GM23338 (cell line): ENCODE results near the gene DMGDH. TPM values are rescaled to one million over a fixed set of nuclear protein-coding genes. Genes with fewer than 3 reads are reported as not detected.

Source experiments
- ATAC-seq: fragments of 200-7000 bp; cut with Tn5 transposase; 3 replicates; pipeline ENCODE4 v1.9.1; 2020
- DNase-seq: peaks from one replicate; pipeline ENCODE4 v3.0.0-alpha.2; 2015; ENCODE audit warnings: low spot score
- H2AFZ ChIP-seq: fragments of 200-600 bp; sonication (generic); 2 replicates; pipeline ENCODE4 v1.8.0; 2016; ENCODE audit warnings: antibody characterized with exemption, mild to moderate bottlenecking, moderate library complexity
- H3F3A ChIP-seq: fragments of 200-600 bp; sonication (generic); replicated peaks from 2 replicates; pipeline ENCODE4 v1.8.0; 2017; ENCODE audit warnings: antibody characterized with exemption, mixed run types, low read depth
- H3K27ac ChIP-seq: fragments of 200-600 bp; sonication (generic); 2 replicates; pipeline ENCODE4 v1.6.1; 2016; ENCODE audit warnings: low read depth
- H3K27me3 ChIP-seq: fragments of 200-600 bp; sonication (generic); 2 replicates; pipeline ENCODE4 v1.8.0; 2016; ENCODE audit warnings: mild to moderate bottlenecking, mixed run types, moderate library complexity; ENCODE audit not compliant: insufficient read depth
- H3K36me3 ChIP-seq: fragments of 200-600 bp; sonication (generic); 2 replicates; pipeline ENCODE4 v1.8.0; 2016; ENCODE audit warnings: mild to moderate bottlenecking; ENCODE audit not compliant: insufficient read depth
- H3K4me1 ChIP-seq: fragments of 200-600 bp; sonication (generic); 2 replicates; pipeline ENCODE4 v1.8.0; 2016; ENCODE audit warnings: mild to moderate bottlenecking, moderate library complexity; ENCODE audit not compliant: insufficient read depth
- H3K4me2 ChIP-seq: fragments of 200-600 bp; sonication (generic); 2 replicates; pipeline ENCODE4 v1.7.1; 2017; ENCODE audit warnings: mixed run types
- H3K4me3 ChIP-seq: fragments of 200-600 bp; sonication (generic); 2 replicates; pipeline ENCODE4 v1.6.1; 2016; ENCODE audit warnings: mixed run types
- H3K79me2 ChIP-seq: fragments of 200-600 bp; sonication (generic); replicated peaks from 2 replicates; pipeline ENCODE4 v1.8.0; 2017; ENCODE audit warnings: mild to moderate bottlenecking; ENCODE audit not compliant: insufficient read depth
- H3K9me2 ChIP-seq: fragments of 200-600 bp; sonication (generic); 2 replicates; pipeline ENCODE4 v1.8.0; 2017; ENCODE audit not compliant: insufficient read depth
- H4K20me1 ChIP-seq: fragments of 200-600 bp; sonication (generic); replicated peaks from 2 replicates; pipeline ENCODE4 v1.8.0; 2017; ENCODE audit warnings: mild to moderate bottlenecking; ENCODE audit not compliant: insufficient read depth
- H3K27ac Mint-ChIP-seq: 2 replicates; pipeline ENCODE4 v1.8.0; 2020; ENCODE audit warnings: inconsistent platforms, mild to moderate bottlenecking, moderate library complexity, mixed read lengths
- H3K27me3 Mint-ChIP-seq: 3 replicates; pipeline ENCODE4 v1.8.0; 2022; ENCODE audit warnings: low read depth, mild to moderate bottlenecking, moderate library complexity, mixed read lengths, inconsistent platforms; ENCODE audit not compliant: insufficient read depth, poor library complexity
- H3K36me3 Mint-ChIP-seq: 3 replicates; pipeline ENCODE4 v1.8.0; 2021; ENCODE audit warnings: low read depth, mild to moderate bottlenecking, inconsistent platforms, moderate library complexity, mixed read lengths
- H3K4me1 Mint-ChIP-seq: 3 replicates; pipeline ENCODE4 v1.8.0; 2020; ENCODE audit warnings: mild to moderate bottlenecking, inconsistent platforms, mixed read lengths
- H3K4me3 Mint-ChIP-seq: 3 replicates; pipeline ENCODE4 v1.8.0; 2021; ENCODE audit warnings: moderate library complexity, mild to moderate bottlenecking, inconsistent platforms, mixed read lengths
- H3K9me3 Mint-ChIP-seq: 3 replicates; pipeline ENCODE4 v1.8.0; 2020; ENCODE audit warnings: moderate library complexity, mild to moderate bottlenecking, inconsistent platforms, mixed read lengths
- CREB1 ChIP-seq: fragments of 250-450 bp; sonication (Bioruptor Pico); IDR thresholded peaks from 2 replicates; pipeline ENCODE4 v1.5.0; 2020; ENCODE audit warnings: low read depth, mild to moderate bottlenecking, moderate library complexity
- JUNB ChIP-seq: IDR thresholded peaks from one replicate; pipeline ENCODE4 v1.6.1; 2016; ENCODE audit warnings: antibody characterized with exemption; ENCODE audit not compliant: unreplicated experiment
- NANOG ChIP-seq: IDR thresholded peaks from 2 replicates; pipeline ENCODE4 v1.6.1; 2016; ENCODE audit warnings: antibody characterized with exemption, borderline replicate concordance
- POLR2AphosphoS5 ChIP-seq: IDR thresholded peaks from 2 replicates; pipeline ENCODE4 v1.6.1; 2016; ENCODE audit warnings: antibody characterized with exemption, low read depth
- STAT1 ChIP-seq: IDR thresholded peaks from one replicate; pipeline ENCODE4 v1.6.1; 2016; ENCODE audit warnings: antibody characterized with exemption; ENCODE audit not compliant: unreplicated experiment
- ZNF114 ChIP-seq: fragments of 250-450 bp; sonication (Bioruptor Pico); IDR thresholded peaks from 2 replicates; pipeline ENCODE4 v1.5.0; 2020; ENCODE audit warnings: mild to moderate bottlenecking, moderate library complexity
- ZNF462 ChIP-seq: fragments of 250-450 bp; sonication (Bioruptor Pico); IDR thresholded peaks from 2 replicates; pipeline ENCODE4 v1.5.0; 2020; ENCODE audit warnings: mild to moderate bottlenecking, moderate library complexity
- polyA plus RNA-seq: library from polyadenylated mRNA; unstranded; fragments of >200 nt; fragmentation: Nextera tagmentation; extraction: Ambion mirVana; gene quantifications from 2 replicates; pipeline ENCODE4 v1.2.1, GENCODE V29; 2016
- total RNA-seq: library from RNA; depleted of rRNA; stranded (reverse); fragments of >200 nt; shearing (Covaris generic); gene quantifications from 2 replicates; pipeline ENCODE4 v1.2.3, GENCODE V29; 2014

The DMGDH gene
- total and polyA plus RNA-seq, 2 experiments from 2014 or later, result 0.52 to 0.63 TPM

DNA sequence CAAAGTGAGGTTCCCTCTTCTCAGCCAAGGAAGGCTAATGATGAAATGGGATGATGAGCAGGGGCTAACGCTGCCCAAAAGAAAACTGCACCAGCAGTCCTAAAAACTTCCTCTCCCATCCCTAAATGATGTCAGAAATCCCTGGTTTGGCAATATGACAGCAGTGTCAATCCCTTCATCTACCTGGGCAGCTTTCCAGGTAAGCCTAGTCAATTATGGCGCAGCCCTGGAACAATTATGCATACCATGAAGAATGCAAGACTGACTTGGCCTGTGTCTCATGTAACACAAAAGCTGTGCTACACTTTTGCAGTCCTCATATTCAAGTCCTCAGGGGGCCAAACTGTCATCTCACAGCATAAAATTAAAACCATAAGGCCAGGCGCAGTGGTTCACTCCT lies 7.0 kb downstream of the DMGDH start:
- H3K4me2 ChIP-seq, result no peak overlapping the region
- H2AFZ ChIP-seq, result 0 out of 2 replicates have a peak overlapping the region, but pooled peaks have one; percentile 38
- no peaks in the 10 kb centered on the region for H3F3A ChIP-seq
- H4K20me1 ChIP-seq, result no peaks in the 10 kb centered on the region; the same call in 1 of the 2 replicates
- Mint-ChIP-seq H3K27ac (no peak overlapping the region), H3K4me1 (peaks cover 6% of the 10 kb centered on the region; the same call in 1 of the 3 replicates), H3K4me3 (no peak overlapping the region), H3K9me3 (no peaks in the 10 kb centered on the region), H3K27me3 (no peaks in the 10 kb centered on the region), H3K36me3 (no peaks in the 10 kb centered on the region)
- ATAC-seq, result no peak
- TF ChIP-seq NANOG, result no peak
- no peak for TF ChIP-seq ZNF462 (CRISPR knock-in tag)
- no peak for TF ChIP-seq STAT1
- no peak for TF ChIP-seq ZNF114 (CRISPR knock-in tag)
- TF ChIP-seq POLR2AphosphoS5, result no peak
- H3K4me1 ChIP-seq, result 0 out of 2 replicates have a peak, but pooled peaks cover 8% of the 10 kb centered on the region
- H3K79me2 ChIP-seq, result no peaks in the 10 kb centered on the region
- H3K27me3 ChIP-seq, result no peaks in the 10 kb centered on the region
- no peak overlapping the region for H3K27ac ChIP-seq
- H3K4me3 ChIP-seq, result no peak overlapping the region
- no peak for DNase-seq
- no peaks in the 10 kb centered on the region for H3K9me2 ChIP-seq
- no peaks in the 10 kb centered on the region for H3K36me3 ChIP-seq

GRCh38 chr5:79059674-79060073 lies 9.8 kb downstream of the DMGDH start:
- TF ChIP-seq JUNB (no peak), CREB1 (no peak)
- Mint-ChIP-seq H3K4me1 (peaks cover 10% of the 10 kb centered on the region; the same call in 2 of the 3 replicates), H3K27ac (no peak overlapping the region), H3K27me3 (no peaks in the 10 kb centered on the region), H3K4me3 (no peak overlapping the region), H3K36me3 (no peaks in the 10 kb centered on the region), H3K9me3 (no peaks in the 10 kb centered on the region)
- no peaks in the 10 kb centered on the region for H3K36me3 ChIP-seq
- no peaks in the 10 kb centered on the region; the same call in 1 of the 2 replicates for H4K20me1 ChIP-seq
- H3K27ac ChIP-seq, result no peak overlapping the region
- no peaks in the 10 kb centered on the region for H3K79me2 ChIP-seq
- no peak overlapping the region for H2AFZ ChIP-seq
- no peaks in the 10 kb centered on the region for H3K27me3 ChIP-seq
- ATAC-seq, result no peak
- 0 out of 2 replicates have a peak, but pooled peaks cover 8% of the 10 kb centered on the region for H3K4me1 ChIP-seq
- no peak for DNase-seq
- no peaks in the 10 kb centered on the region for H3F3A ChIP-seq
- no peaks in the 10 kb centered on the region; the same call in 1 of the 2 replicates for H3K9me2 ChIP-seq
- H3K4me3 ChIP-seq, result no peak overlapping the region
- no peak overlapping the region for H3K4me2 ChIP-seq
